Body of pancreas (tissue), 4 donors: ENCODE data around the gene NCR3LG1.

Source experiments
- CTCF ChIP-seq, 7 experiments: fragments of 450-650 bp in 4 of 7; fragments of 200-600 bp in 3 of 7; sonication (generic) in 3 of 7; IDR thresholded peaks; one replicate each; pipeline ENCODE4 v1.5.1; 2016 to 2019; ENCODE audit warnings: antibody characterized with exemption in 7 of 7
- POLR2A ChIP-seq, 3 donors: fragments of 450-650 bp; IDR thresholded peaks; one replicate each; pipeline ENCODE4 v1.6.1; 2016; ENCODE audit warnings: antibody characterized with exemption in 3 of 3, mild to moderate bottlenecking in 2 of 3

- TF ChIP-seq CTCF (IDR thresholded peaks at IDR 0.05) (no peak), POLR2A (IDR thresholded peaks at IDR 0.05) (no peak)
Measured at GRCh38 chr11:17393472-17393871, 41.9 kb downstream of the NCR3LG1 start.
